Natural killer cell (primary cell): ENCODE measurements around the gene INPP4B. TPM values are rescaled to one million over a fixed set of nuclear protein-coding genes. Genes with fewer than 3 reads are reported as not detected.

Source experiments
- ATAC-seq, 3 donors: fragments of 150-1000 bp in 2 of 3; fragments of 200-7000 bp in 1 of 3; cut with Tn5 transposase; 1 replicate in 1 of 3; 2 replicates in 2 of 3; pipeline ENCODE4 v1.10.0; 2021; ENCODE audit warnings: mild to moderate bottlenecking in 2 of 3, moderate library complexity in 2 of 3
- DNase-seq, 2 donors: peaks; one replicate each; pipeline versions ENCODE4 v3.0.0 to v3.0.0-alpha.2; 2013 to 2021; ENCODE audit warnings: mixed read lengths in 1 of 2
- H3K27ac ChIP-seq: one replicate; pipeline ENCODE4 v1.5.1; 2013; ENCODE audit warnings: mild to moderate bottlenecking, low read length
- H3K27me3 ChIP-seq: one replicate; pipeline ENCODE4 v1.6.1; 2013; ENCODE audit warnings: low read length; ENCODE audit not compliant: control insufficient read depth, insufficient read depth
- H3K36me3 ChIP-seq: one replicate; pipeline ENCODE4 v1.6.1; 2013; ENCODE audit warnings: low read length; ENCODE audit not compliant: control insufficient read depth, insufficient read depth
- H3K4me1 ChIP-seq: one replicate; pipeline ENCODE4 v1.6.1; 2013; ENCODE audit warnings: low read length; ENCODE audit not compliant: control insufficient read depth, insufficient read depth
- H3K4me3 ChIP-seq: one replicate; pipeline ENCODE4 v1.5.1; 2013; ENCODE audit warnings: low read length
- H3K9me3 ChIP-seq: one replicate; pipeline ENCODE4 v1.6.1; 2013; ENCODE audit warnings: low read length; ENCODE audit not compliant: control insufficient read depth, insufficient read depth
- H3K27ac Mint-ChIP-seq, 2 donors: one replicate each; pipeline ENCODE4 v1.8.0; 2022; ENCODE audit warnings: mild to moderate bottlenecking in 2 of 2, mixed read lengths in 2 of 2, moderate library complexity in 1 of 2
- H3K27me3 Mint-ChIP-seq, 2 donors: one replicate each; pipeline ENCODE4 v1.8.0; 2022; ENCODE audit warnings: low read depth in 2 of 2, mixed read lengths in 2 of 2
- H3K36me3 Mint-ChIP-seq: one replicate; pipeline ENCODE4 v1.8.0; 2022; ENCODE audit warnings: mixed read lengths
- H3K4me1 Mint-ChIP-seq, 2 donors: one replicate each; pipeline ENCODE4 v1.8.0; 2022; ENCODE audit warnings: mixed read lengths in 2 of 2
- H3K4me3 Mint-ChIP-seq: one replicate; pipeline ENCODE4 v1.8.0; 2022; ENCODE audit warnings: mild to moderate bottlenecking, moderate library complexity, mixed read lengths
- H3K9me3 Mint-ChIP-seq, 2 donors: one replicate each; pipeline ENCODE4 v1.8.0; 2022; ENCODE audit warnings: mixed read lengths in 2 of 2
- CTCF ChIP-seq: fragments of 200-600 bp; IDR thresholded peaks from one replicate; pipeline ENCODE4 v1.8.0; 2022; ENCODE audit warnings: antibody characterized with exemption
- WGBS: methylation state at CpG from one replicate; pipeline ENCODE4 v1.1.7; 2013; ENCODE audit warnings: missing lambda C conversion rate; ENCODE audit not compliant: insufficient coverage; 5-methylcytosine and 5-hydroxymethylcytosine counted together
- intact Hi-C: fragments of 100-400 bp; cut with micrococcal nuclease; formaldehyde crosslinking; loops from one replicate; pipeline ENCODE4 v1.14.2; 2022
- total RNA-seq, 4 donors: library from RNA; stranded (reverse); fragments of 120-200 nt in 1 of 4; gene quantifications; one replicate each; pipeline versions ENCODE4 v1.2.3 to v1.2.4, GENCODE V29; 2013 to 2022

Gene INPP4B
- total RNA-seq, 3 donors from 2014 or later (not counting 1 experiment from before 2014, with no cell fraction given), result 2.4 to 6.2 (median 4.5) TPM

DNA sequence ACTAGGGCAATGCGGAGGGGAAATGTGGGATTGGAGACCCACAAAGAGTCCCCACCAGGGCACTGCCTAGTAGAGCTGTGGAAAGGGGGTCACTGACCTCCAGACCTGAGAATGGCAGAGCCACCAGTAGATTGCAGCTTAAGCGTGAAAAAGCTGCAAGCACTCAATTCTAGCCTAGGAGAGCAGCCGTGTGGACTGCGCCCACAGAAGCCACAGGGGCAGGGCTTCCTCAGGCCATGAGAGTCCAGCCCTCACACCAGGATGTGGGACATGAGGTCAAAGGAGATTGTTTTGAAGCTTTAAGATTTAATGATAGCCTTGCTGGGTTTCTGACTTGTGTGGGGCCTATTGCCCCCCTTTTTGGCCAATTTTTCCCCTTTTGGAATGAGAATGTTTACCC lies 379.0 kb downstream of the INPP4B start:
- no peak overlapping the region for H3K27ac Mint-ChIP-seq
- no peaks in the 10 kb centered on the region for H3K36me3 Mint-ChIP-seq
- H3K9me3 Mint-ChIP-seq, result no peaks in the 10 kb centered on the region
- WGBS, result 34% methylated on average over 4 of the region's 4 CpGs
- Histone ChIP-seq H3K4me3 (no peak overlapping the region), H3K27ac (no peak overlapping the region), H3K9me3 (no peaks in the 10 kb centered on the region), H3K36me3 (no peaks in the 10 kb centered on the region), H3K27me3 (no peaks in the 10 kb centered on the region), H3K4me1 (peaks cover 14% of the 10 kb centered on the region)
- DNase-seq (no peak), ATAC-seq (peak in 2 of 3 donors; percentile 58 to 77)
- peaks cover 4 to 16% of the 10 kb centered on the region in 2 donors for H3K4me1 Mint-ChIP-seq
- intact Hi-C loops, result no loop called here
- H3K4me3 Mint-ChIP-seq, result no peak overlapping the region
- no peaks in the 10 kb centered on the region for H3K27me3 Mint-ChIP-seq
- TF ChIP-seq CTCF, result no peak

- WGBS, result 100% methylated on average over 1 of the region's 1 CpG
- Histone ChIP-seq H3K4me1 (peaks cover 14% of the 10 kb centered on the region), H3K27me3 (no peaks in the 10 kb centered on the region), H3K36me3 (no peaks in the 10 kb centered on the region), H3K27ac (no peak overlapping the region), H3K9me3 (no peaks in the 10 kb centered on the region), H3K4me3 (no peak overlapping the region)
- Mint-ChIP-seq H3K9me3 (peaks cover 0 to 2% of the 10 kb centered on the region in 2 donors), H3K4me1 (peaks cover 4 to 16% of the 10 kb centered on the region in 2 donors), H3K27me3 (no peaks in the 10 kb centered on the region), H3K4me3 (no peak overlapping the region), H3K27ac (no peak overlapping the region), H3K36me3 (no peaks in the 10 kb centered on the region)
- TF ChIP-seq CTCF, result no peak
- intact Hi-C loops, result no loop called here
- no peak for DNase-seq
- ATAC-seq, result no peak
Measured at GRCh38 chr4:142465526-142465925, 380.6 kb downstream of the INPP4B start.

- H3K4me3 Mint-ChIP-seq, result no peak overlapping the region
- H3K9me3 Mint-ChIP-seq, result peaks cover 0 to 3% of the 10 kb centered on the region in 2 donors
- no peaks in the 10 kb centered on the region for H3K27me3 Mint-ChIP-seq
Measured at GRCh38 chr4:142463206-142463605, 382.9 kb downstream of the INPP4B start.

More at GRCh38 chr4:142463206-142463605, 382.9 kb downstream of the INPP4B start:
- Histone ChIP-seq H3K27me3 (no peaks in the 10 kb centered on the region), H3K4me1 (peaks cover 14% of the 10 kb centered on the region), H3K36me3 (no peaks in the 10 kb centered on the region), H3K4me3 (no peak overlapping the region), H3K9me3 (no peaks in the 10 kb centered on the region), H3K27ac (no peak overlapping the region)
- H3K27ac Mint-ChIP-seq, result no peak overlapping the region
- H3K4me1 Mint-ChIP-seq, result peaks cover 4 to 16% of the 10 kb centered on the region in 2 donors
- no peak for TF ChIP-seq CTCF
- no peak for DNase-seq
- no peaks in the 10 kb centered on the region for H3K36me3 Mint-ChIP-seq
- intact Hi-C loops, result no loop called here
- ATAC-seq, result no peak
- WGBS, result 89% methylated on average over 2 of the region's 2 CpGs
